HepG2 (cell line): ENCODE data around the gene OVOL2. TPM values are rescaled to one million over a fixed set of nuclear protein-coding genes. Genes with fewer than 3 reads are reported as not detected.
A peak's percentile ranks its signal among the peaks of the same experiment; 100 is the strongest.

Experiments used
- ATF7 ChIP-seq, 2 experiments: fragments of 450-650 bp in 1 of 2; sonication (generic) in 1 of 2; formaldehyde crosslinking in 1 of 2; IDR thresholded peaks; 2 replicates each; pipeline versions ENCODE4 v1.4.0 to v1.6.1; 2016 to 2020; ENCODE audit warnings: antibody characterized with exemption in 1 of 2, mild to moderate bottlenecking in 1 of 2, missing genetic modification reagents in 1 of 2
- DPF2 ChIP-seq: sonication (generic); formaldehyde crosslinking; IDR thresholded peaks from 2 replicates; pipeline ENCODE4 v1.4.0; 2020; ENCODE audit warnings: mild to moderate bottlenecking, low read depth, missing genetic modification reagents, borderline replicate concordance
- GATAD2A ChIP-seq: IDR thresholded peaks from 2 replicates; pipeline ENCODE4 v1.6.1; 2016
- KLF6 ChIP-seq: IDR thresholded peaks from 2 replicates; pipeline ENCODE4 v1.8.0; 2016; ENCODE audit warnings: missing biosample characterization, missing genetic modification reagents
- MED8 ChIP-seq: sonication (generic); formaldehyde crosslinking; IDR thresholded peaks from 2 replicates; pipeline ENCODE4 v1.8.1; 2023; ENCODE audit warnings: mild to moderate bottlenecking, missing genetic modification reagents; ENCODE audit not compliant: insufficient replicate concordance
- REL ChIP-seq: sonication (generic); formaldehyde crosslinking; conservative IDR thresholded peaks from 2 replicates; pipeline ENCODE4 v1.8.0; 2022; ENCODE audit warnings: mild to moderate bottlenecking, missing genetic modification reagents, moderate library complexity
- TARDBP ChIP-seq: sonication (generic); formaldehyde crosslinking; IDR thresholded peaks from 2 replicates; pipeline ENCODE4 v1.8.0; 2022; ENCODE audit warnings: mild to moderate bottlenecking, missing genetic modification reagents
- TBL1XR1 ChIP-seq: fragments of 150-350 bp; IDR thresholded peaks from 2 replicates; pipeline ENCODE4 v1.6.1; 2014; ENCODE audit warnings: borderline replicate concordance, low read length; ENCODE audit not compliant: partially characterized antibody
- TBP ChIP-seq: sonication (generic); formaldehyde crosslinking; IDR thresholded peaks from 2 replicates; pipeline ENCODE4 v1.5.0; 2020; ENCODE audit warnings: missing genetic modification reagents
- TEAD2 ChIP-seq: sonication (generic); formaldehyde crosslinking; IDR thresholded peaks from 2 replicates; pipeline ENCODE4 v1.9.0; 2021; ENCODE audit warnings: missing genetic modification reagents
- ZBTB1 ChIP-seq: sonication (generic); formaldehyde crosslinking; IDR thresholded peaks from 2 replicates; pipeline ENCODE4 v1.4.0; 2020; ENCODE audit warnings: missing genetic modification reagents, borderline replicate concordance
- ZFP36L2 ChIP-seq: sonication (generic); formaldehyde crosslinking; IDR thresholded peaks from 2 replicates; pipeline ENCODE4 v1.4.0; 2020; ENCODE audit warnings: missing genetic modification reagents
- ZNF333 ChIP-seq: sonication (generic); formaldehyde crosslinking; IDR thresholded peaks from 2 replicates; pipeline ENCODE4 v1.4.0; 2020; ENCODE audit warnings: mild to moderate bottlenecking, missing genetic modification reagents, borderline replicate concordance
- ZNF33B ChIP-seq: sonication (generic); formaldehyde crosslinking; IDR thresholded peaks from 2 replicates; pipeline ENCODE4 v1.5.1; 2020; ENCODE audit warnings: mild to moderate bottlenecking, missing genetic modification reagents
- ZNF44 ChIP-seq: sonication (generic); formaldehyde crosslinking; IDR thresholded peaks from 2 replicates; pipeline ENCODE4 v1.5.1; 2020; ENCODE audit warnings: mild to moderate bottlenecking, missing genetic modification reagents
- ZNF703 ChIP-seq: sonication (generic); formaldehyde crosslinking; IDR thresholded peaks from 2 replicates; pipeline ENCODE4 v1.5.1; 2020; ENCODE audit warnings: missing genetic modification reagents, mild to moderate bottlenecking, moderate library complexity, borderline replicate concordance
- polyA plus RNA-seq, 8 experiments: library from polyadenylated mRNA; depleted of rRNA in 3 of 8; stranded (reverse) in 7 of 8; unstranded in 1 of 8; fragments of >200 nt; fragmentation: Illumina TruSeq in 4 of 8; extraction: Trizol in 4 of 8; gene quantifications; 2 replicates each; pipeline versions ENCODE4 v1.2.1 to v1.2.3, GENCODE V29; 2011 to 2016; ENCODE audit warnings: low read depth in 4 of 8, missing spikeins in 1 of 8, mixed read lengths in 1 of 8; ENCODE audit not compliant: insufficient read depth in 1 of 8
- total RNA-seq, 5 experiments: library from RNA; depleted of rRNA; stranded (reverse); fragments of >200 nt; fragmentation: Illumina TruSeq; extraction: Trizol; gene quantifications; 2 replicates each; pipeline ENCODE4 v1.2.3, GENCODE V29; 2016; ENCODE audit warnings: low read depth in 1 of 5
- TF ChIP-seq, protein P1 (sequence below): IDR thresholded peaks from 2 replicates; pipeline ENCODE4 v1.6.1; 2016; ENCODE audit warnings: missing biosample characterization, missing genetic modification reagents, low read depth
- TF ChIP-seq, protein P2 (sequence below): IDR thresholded peaks from 2 replicates; pipeline ENCODE4 v1.6.1; 2016; ENCODE audit warnings: low read depth, missing genetic modification reagents, missing compliant biosample characterization
- TF ChIP-seq, protein P3 (sequence below): sonication (generic); formaldehyde crosslinking; IDR thresholded peaks from 2 replicates; pipeline ENCODE4 v1.4.0; 2020; ENCODE audit warnings: mild to moderate bottlenecking, low read depth, missing genetic modification reagents
- TF ChIP-seq, protein P4 (sequence below): sonication (generic); formaldehyde crosslinking; IDR thresholded peaks from 2 replicates; pipeline ENCODE4 v1.4.0; 2020; ENCODE audit warnings: missing genetic modification reagents

Gene OVOL2
- total and polyA plus RNA-seq, 2 of the 13 experiments (the other 11 are each of a cell fraction or from before 2014, with no cell fraction given), result 0.20 to 0.31 TPM

DNA sequence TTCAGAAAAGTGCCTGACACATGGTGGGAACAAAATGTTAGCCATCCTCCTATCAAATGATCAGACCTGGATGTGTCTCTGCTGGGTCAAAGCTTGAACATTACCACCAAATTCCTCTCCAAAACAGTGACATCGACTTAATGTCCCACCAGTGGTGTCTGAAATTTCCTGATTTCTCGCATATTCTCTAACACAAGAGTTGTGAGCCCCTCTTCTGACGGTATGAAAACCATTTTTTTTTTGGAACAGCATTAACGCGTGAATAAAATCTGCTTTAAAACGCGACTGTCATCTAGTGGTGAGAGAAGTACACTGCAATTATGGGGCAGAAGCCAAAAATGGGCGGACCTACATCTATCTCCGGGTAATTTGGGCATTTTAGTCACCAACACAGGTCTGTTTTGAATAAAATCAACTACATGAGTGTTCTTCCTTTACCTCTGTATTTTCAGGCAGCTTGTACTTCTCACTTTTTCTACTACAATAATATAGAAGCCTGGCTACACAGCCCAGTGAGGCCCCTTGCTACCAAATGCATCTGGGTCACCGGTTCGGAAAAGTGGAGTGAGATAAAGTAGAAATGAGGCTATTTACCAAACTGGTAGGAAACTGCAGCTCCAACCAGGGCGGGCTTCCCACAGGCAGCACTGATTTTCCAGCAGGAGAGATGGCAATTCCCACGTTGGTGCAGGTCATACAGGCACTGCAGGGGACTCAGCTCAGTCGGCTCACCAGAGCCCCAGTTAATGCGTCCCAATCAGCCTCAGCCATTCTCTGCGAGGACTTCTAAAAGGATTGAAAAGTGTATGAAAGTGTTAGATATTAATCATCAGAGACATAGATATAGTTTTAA lies 61.5 kb downstream of the OVOL2 start (continued):
- TF ChIP-seq ZFP36L2 (CRISPR knock-in tag), result no peak
- TF ChIP-seq DPF2 (CRISPR knock-in tag), result no peak
- TF ChIP-seq ZNF703 (CRISPR knock-in tag), result no peak
- no peak for TF ChIP-seq TBP (CRISPR knock-in tag)
- no peak for TF ChIP-seq TEAD2 (CRISPR knock-in tag)
- TF ChIP-seq, protein P1, sequence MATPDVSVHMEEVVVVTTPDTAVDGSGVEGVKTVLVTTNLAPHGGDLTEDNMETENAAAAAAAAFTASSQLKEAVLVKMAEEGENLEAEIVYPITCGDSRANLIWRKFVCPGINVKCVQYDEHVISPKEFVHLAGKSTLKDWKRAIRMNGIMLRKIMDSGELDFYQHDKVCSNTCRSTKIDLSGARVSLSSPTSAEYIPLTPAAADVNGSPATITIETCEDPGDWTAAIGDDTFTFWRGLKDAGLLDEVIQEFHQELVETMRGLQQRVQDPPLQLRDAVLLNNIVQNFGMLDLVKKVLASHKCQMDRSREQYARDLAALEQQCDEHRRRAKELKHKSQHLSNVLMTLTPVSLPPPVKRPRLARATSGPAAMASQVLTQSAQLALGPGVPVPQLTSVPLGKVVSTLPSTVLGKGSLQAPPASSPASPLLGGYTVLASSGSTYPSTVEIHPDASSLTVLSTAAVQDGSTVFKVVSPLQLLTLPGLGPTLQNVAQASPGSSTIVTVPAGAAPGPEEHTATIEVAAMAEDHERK (CRISPR knock-in tag), result no peak
- TF ChIP-seq ZNF333, result no peak
- no peak for TF ChIP-seq ZBTB1
- TF ChIP-seq KLF6, result no peak
- TF ChIP-seq TBL1XR1, result no peak
- TF ChIP-seq, protein P2, sequence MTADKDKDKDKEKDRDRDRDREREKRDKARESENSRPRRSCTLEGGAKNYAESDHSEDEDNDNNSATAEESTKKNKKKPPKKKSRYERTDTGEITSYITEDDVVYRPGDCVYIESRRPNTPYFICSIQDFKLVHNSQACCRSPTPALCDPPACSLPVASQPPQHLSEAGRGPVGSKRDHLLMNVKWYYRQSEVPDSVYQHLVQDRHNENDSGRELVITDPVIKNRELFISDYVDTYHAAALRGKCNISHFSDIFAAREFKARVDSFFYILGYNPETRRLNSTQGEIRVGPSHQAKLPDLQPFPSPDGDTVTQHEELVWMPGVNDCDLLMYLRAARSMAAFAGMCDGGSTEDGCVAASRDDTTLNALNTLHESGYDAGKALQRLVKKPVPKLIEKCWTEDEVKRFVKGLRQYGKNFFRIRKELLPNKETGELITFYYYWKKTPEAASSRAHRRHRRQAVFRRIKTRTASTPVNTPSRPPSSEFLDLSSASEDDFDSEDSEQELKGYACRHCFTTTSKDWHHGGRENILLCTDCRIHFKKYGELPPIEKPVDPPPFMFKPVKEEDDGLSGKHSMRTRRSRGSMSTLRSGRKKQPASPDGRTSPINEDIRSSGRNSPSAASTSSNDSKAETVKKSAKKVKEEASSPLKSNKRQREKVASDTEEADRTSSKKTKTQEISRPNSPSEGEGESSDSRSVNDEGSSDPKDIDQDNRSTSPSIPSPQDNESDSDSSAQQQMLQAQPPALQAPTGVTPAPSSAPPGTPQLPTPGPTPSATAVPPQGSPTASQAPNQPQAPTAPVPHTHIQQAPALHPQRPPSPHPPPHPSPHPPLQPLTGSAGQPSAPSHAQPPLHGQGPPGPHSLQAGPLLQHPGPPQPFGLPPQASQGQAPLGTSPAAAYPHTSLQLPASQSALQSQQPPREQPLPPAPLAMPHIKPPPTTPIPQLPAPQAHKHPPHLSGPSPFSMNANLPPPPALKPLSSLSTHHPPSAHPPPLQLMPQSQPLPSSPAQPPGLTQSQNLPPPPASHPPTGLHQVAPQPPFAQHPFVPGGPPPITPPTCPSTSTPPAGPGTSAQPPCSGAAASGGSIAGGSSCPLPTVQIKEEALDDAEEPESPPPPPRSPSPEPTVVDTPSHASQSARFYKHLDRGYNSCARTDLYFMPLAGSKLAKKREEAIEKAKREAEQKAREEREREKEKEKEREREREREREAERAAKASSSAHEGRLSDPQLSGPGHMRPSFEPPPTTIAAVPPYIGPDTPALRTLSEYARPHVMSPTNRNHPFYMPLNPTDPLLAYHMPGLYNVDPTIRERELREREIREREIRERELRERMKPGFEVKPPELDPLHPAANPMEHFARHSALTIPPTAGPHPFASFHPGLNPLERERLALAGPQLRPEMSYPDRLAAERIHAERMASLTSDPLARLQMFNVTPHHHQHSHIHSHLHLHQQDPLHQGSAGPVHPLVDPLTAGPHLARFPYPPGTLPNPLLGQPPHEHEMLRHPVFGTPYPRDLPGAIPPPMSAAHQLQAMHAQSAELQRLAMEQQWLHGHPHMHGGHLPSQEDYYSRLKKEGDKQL (CRISPR knock-in tag), result no peak
- TF ChIP-seq ATF7 (IDR thresholded peaks at IDR 0.05), result no peak
- TF ChIP-seq ATF7 (CRISPR knock-in tag; IDR thresholded peaks at IDR 0.05), result no peak
- TF ChIP-seq, protein P3, sequence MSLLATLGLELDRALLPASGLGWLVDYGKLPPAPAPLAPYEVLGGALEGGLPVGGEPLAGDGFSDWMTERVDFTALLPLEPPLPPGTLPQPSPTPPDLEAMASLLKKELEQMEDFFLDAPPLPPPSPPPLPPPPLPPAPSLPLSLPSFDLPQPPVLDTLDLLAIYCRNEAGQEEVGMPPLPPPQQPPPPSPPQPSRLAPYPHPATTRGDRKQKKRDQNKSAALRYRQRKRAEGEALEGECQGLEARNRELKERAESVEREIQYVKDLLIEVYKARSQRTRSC (CRISPR knock-in tag), result no peak
- TF ChIP-seq, protein P4, sequence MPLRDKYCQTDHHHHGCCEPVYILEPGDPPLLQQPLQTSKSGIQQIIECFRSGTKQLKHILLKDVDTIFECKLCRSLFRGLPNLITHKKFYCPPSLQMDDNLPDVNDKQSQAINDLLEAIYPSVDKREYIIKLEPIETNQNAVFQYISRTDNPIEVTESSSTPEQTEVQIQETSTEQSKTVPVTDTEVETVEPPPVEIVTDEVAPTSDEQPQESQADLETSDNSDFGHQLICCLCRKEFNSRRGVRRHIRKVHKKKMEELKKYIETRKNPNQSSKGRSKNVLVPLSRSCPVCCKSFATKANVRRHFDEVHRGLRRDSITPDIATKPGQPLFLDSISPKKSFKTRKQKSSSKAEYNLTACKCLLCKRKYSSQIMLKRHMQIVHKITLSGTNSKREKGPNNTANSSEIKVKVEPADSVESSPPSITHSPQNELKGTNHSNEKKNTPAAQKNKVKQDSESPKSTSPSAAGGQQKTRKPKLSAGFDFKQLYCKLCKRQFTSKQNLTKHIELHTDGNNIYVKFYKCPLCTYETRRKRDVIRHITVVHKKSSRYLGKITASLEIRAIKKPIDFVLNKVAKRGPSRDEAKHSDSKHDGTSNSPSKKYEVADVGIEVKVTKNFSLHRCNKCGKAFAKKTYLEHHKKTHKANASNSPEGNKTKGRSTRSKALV (CRISPR knock-in tag), result no peak
- TF ChIP-seq GATAD2A (CRISPR knock-in tag), result peak; percentile 64
- TF ChIP-seq ZNF33B (CRISPR knock-in tag), result 0 out of 2 replicates have a peak, but pooled peaks have one; percentile 66
- no peak for TF ChIP-seq TARDBP (CRISPR knock-in tag)
- no peak for TF ChIP-seq REL (CRISPR knock-in tag)
- TF ChIP-seq MED8 (CRISPR knock-in tag), result no peak
- TF ChIP-seq ZNF44 (CRISPR knock-in tag), result no peak
